Mesenchymal stem cell (in vitro differentiated cells and primary cell): ENCODE data around the gene FAM228B.
A peak's percentile ranks its signal among the peaks of the same experiment; 100 is the strongest.

Experiments used
- DNase-seq: peaks from one replicate; pipeline ENCODE4 v3.0.0-alpha.2; 2013
- H2AFZ ChIP-seq: one replicate; pipeline ENCODE4 v1.6.1; 2013; ENCODE audit warnings: low read depth, mild to moderate bottlenecking, control low read depth, inconsistent platforms, low read length, moderate library complexity
- H2AK5ac ChIP-seq: 2 replicates; pipeline ENCODE4 v1.6.1; 2013; ENCODE audit warnings: low read length, moderate library complexity, mild to moderate bottlenecking, inconsistent platforms; ENCODE audit not compliant: severe bottlenecking
- H2BK120ac ChIP-seq: one replicate; pipeline ENCODE4 v1.6.1; 2013; ENCODE audit warnings: low read depth, mild to moderate bottlenecking, inconsistent platforms, low read length, moderate library complexity
- H2BK12ac ChIP-seq, 2 experiments: one replicate each; pipeline ENCODE4 v1.6.1; 2013; ENCODE audit warnings: inconsistent platforms in 2 of 2, low read length in 2 of 2, mild to moderate bottlenecking in 2 of 2, moderate library complexity in 2 of 2, control low read depth in 1 of 2
- H2BK15ac ChIP-seq: one replicate; pipeline ENCODE4 v1.6.1; 2013; ENCODE audit warnings: mild to moderate bottlenecking, low read depth, inconsistent platforms; ENCODE audit not compliant: poor library complexity, severe bottlenecking
- H2BK5ac ChIP-seq: 2 replicates; pipeline ENCODE4 v1.6.1; 2013; ENCODE audit warnings: low read depth, mild to moderate bottlenecking, low read length, control low read depth, inconsistent platforms; ENCODE audit not compliant: poor library complexity, severe bottlenecking
- H3K14ac ChIP-seq, 2 experiments: one replicate each; pipeline ENCODE4 v1.6.1; 2013; ENCODE audit warnings: inconsistent platforms in 2 of 2, low read length in 2 of 2, control low read depth in 1 of 2, mild to moderate bottlenecking in 1 of 2, moderate library complexity in 1 of 2
- H3K18ac ChIP-seq, 2 experiments: one replicate each; pipeline ENCODE4 v1.6.1; 2013; ENCODE audit warnings: inconsistent platforms in 2 of 2, low read length in 2 of 2, control low read depth in 1 of 2, low read depth in 1 of 2, mild to moderate bottlenecking in 1 of 2
- H3K23ac ChIP-seq, 2 experiments: one replicate each; pipeline ENCODE4 v1.6.1; 2013; ENCODE audit warnings: inconsistent platforms in 2 of 2, low read length in 2 of 2, mild to moderate bottlenecking in 2 of 2, moderate library complexity in 2 of 2, control low read depth in 1 of 2
- H3K27ac ChIP-seq: 2 replicates; pipeline ENCODE4 v1.5.1; 2013; ENCODE audit warnings: mild to moderate bottlenecking, moderate library complexity, low read length, control low read depth, inconsistent platforms; ENCODE audit not compliant: poor library complexity, severe bottlenecking
- H3K27me3 ChIP-seq, 2 experiments: 2 replicates each; pipeline versions ENCODE4 v1.6.1 to v1.7.0; 2013; ENCODE audit warnings: low read length in 2 of 2, mild to moderate bottlenecking in 2 of 2, moderate library complexity in 2 of 2, control low read depth in 1 of 2, inconsistent platforms in 1 of 2; ENCODE audit not compliant: control insufficient read depth in 1 of 2, insufficient read depth in 1 of 2
- H3K36me3 ChIP-seq, 2 experiments: 2 replicates each; pipeline versions ENCODE4 v1.6.1 to v1.7.0; 2013; ENCODE audit warnings: low read length in 2 of 2, control low read depth in 1 of 2, inconsistent platforms in 1 of 2, low read depth in 1 of 2, mild to moderate bottlenecking in 1 of 2; ENCODE audit not compliant: insufficient read depth in 2 of 2, control insufficient read depth in 1 of 2
- H3K4ac ChIP-seq, 2 experiments: one replicate each; pipeline ENCODE4 v1.6.1; 2013; ENCODE audit warnings: inconsistent platforms in 2 of 2, low read length in 2 of 2, mild to moderate bottlenecking in 2 of 2, moderate library complexity in 2 of 2, control low read depth in 1 of 2, low read depth in 1 of 2
- H3K4me1 ChIP-seq: 2 replicates; pipeline ENCODE4 v1.6.1; 2013; ENCODE audit warnings: low read depth, low read length, control low read depth; ENCODE audit not compliant: control insufficient read depth, insufficient read depth
- H3K4me2 ChIP-seq: 2 replicates; pipeline ENCODE4 v1.6.1; 2013; ENCODE audit warnings: low read length, mild to moderate bottlenecking, inconsistent platforms; ENCODE audit not compliant: poor library complexity, severe bottlenecking
- H3K4me3 ChIP-seq, 2 experiments: 2 replicates each; pipeline versions ENCODE4 v1.5.1 to v1.7.0; 2013; ENCODE audit warnings: low read length in 2 of 2, mild to moderate bottlenecking in 2 of 2, control low read depth in 1 of 2, low read depth in 1 of 2; ENCODE audit not compliant: insufficient read depth in 1 of 2
- H3K79me1 ChIP-seq: replicated peaks from 2 replicates; pipeline ENCODE4 v1.6.1; 2013; ENCODE audit warnings: mild to moderate bottlenecking, control low read depth, low read length, inconsistent platforms; ENCODE audit not compliant: poor library complexity, severe bottlenecking
- H3K9ac ChIP-seq: 2 replicates; pipeline ENCODE4 v1.7.0; 2013; ENCODE audit warnings: mild to moderate bottlenecking, low read length, moderate library complexity
- H3K9me3 ChIP-seq: 2 replicates; pipeline ENCODE4 v1.7.0; 2013; ENCODE audit warnings: mild to moderate bottlenecking, low read length; ENCODE audit not compliant: control insufficient read depth
- H4K8ac ChIP-seq: one replicate; pipeline ENCODE4 v1.6.1; 2013; ENCODE audit warnings: inconsistent platforms, mild to moderate bottlenecking, low read length, moderate library complexity
- H4K91ac ChIP-seq: one replicate; pipeline ENCODE4 v1.6.1; 2013; ENCODE audit warnings: mild to moderate bottlenecking, low read length, inconsistent platforms
- WGBS: methylation state at CpG from one replicate; pipeline ENCODE4 v1.1.7; 2013; ENCODE audit warnings: mixed read lengths; 5-methylcytosine and 5-hydroxymethylcytosine counted together

FAM228B gene

DNA sequence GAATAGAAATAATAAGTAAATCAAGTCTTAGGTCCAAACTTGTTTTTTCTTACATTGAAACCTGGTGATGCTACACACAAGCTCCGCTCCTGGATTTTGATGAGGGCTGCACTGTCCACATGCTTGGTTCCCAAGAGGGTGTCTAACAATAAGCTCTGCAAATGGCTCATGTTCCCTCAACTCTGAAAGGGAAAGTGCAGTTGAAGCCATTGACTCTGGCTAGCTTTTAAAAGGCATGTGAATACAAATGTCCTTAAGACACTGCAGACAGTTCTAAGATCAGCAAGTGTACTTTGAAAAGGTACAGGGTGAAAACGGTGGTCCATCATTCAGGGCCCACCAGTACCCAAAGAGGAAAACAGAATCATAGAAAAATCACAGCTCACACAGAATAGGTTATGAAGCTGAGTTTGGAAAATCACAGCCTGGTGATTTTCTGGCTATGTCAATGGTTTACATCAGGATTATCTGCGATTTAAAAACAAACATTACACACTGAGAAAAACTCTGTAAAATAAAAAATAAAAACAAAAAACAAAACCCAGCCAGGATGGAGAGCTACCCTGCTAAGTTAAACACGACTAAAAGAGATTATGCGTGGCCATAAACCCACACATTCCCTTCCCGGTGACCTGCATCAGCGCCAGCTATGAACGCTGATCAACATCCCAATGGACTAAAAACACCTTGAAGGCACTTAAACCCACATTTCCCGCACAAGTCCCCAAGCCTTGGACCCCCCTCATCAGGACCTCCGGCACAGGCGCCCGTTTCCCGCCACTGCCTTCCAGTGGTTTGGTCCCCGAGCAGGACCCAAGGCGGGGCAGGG is 689 bp upstream of the FAM228B start:
- Histone ChIP-seq H2AK5ac (no peak overlapping the region), H4K8ac (peak overlapping the region; percentile 74), H3K27ac (peak overlapping the region; percentile 8), H3K79me1 (peaks cover 8% of the 10 kb centered on the region), H3K36me3 (no peaks in the 10 kb centered on the region), H3K9ac (peak overlapping the region; percentile 96), H3K27me3 (no peaks in the 10 kb centered on the region), H2BK12ac (peak overlapping the region in 1 of 2 experiments; percentile 47), H2AFZ (peak overlapping the region; percentile 97), H3K4me3 (peak overlapping the region; percentile 88 to 89), H2BK15ac (peak overlapping the region; percentile 86), H3K4me1 (peaks cover 5% of the 10 kb centered on the region), H3K9me3 (no peaks in the 10 kb centered on the region), H3K18ac (peak overlapping the region; percentile 73 to 83), H2BK120ac (no peak overlapping the region), H3K4me2 (peak overlapping the region; percentile 88), H3K14ac (peak overlapping the region in 1 of 2 experiments; percentile 72), H4K91ac (no peak overlapping the region), H3K23ac (no peak overlapping the region), H2BK5ac (no peak overlapping the region), H3K4ac (peak overlapping the region; percentile 76 to 87)
- peak; percentile 30 for DNase-seq
- 15% methylated on average over 14 of the region's 15 CpGs for WGBS

DNA sequence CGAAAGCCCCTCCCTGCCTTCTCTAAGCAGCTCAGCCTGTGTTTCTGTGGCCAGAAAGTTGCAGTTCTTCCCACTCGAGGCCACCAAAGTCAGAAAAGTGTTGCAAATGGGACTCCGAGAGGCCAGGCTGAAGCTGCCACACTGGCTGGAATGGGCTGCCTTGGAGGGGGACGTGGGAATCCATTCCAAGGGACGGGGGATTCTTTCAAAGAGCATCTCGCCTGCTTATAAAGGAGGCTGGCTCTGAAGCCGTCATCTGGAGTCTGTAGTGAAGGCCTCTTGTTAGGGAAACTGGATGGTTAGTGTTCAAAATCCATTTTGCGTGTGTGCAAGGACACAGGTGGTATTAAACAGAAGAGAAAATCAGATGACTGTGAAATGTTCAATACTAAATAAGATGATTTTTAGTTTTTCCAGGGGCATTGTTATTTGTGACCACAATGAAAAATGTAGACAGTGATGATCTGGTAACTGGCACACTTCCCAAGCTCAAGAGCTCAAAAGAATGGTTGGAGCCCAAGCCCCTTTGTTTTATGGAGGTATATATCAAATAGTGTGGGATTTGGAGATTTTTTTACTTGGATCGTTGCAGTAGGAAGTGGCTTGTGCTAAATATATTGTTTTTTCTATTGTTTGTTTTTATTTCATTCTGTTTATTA is 782 bp downstream of the FAM228B start:
- H2BK12ac ChIP-seq, result no peak overlapping the region
- peak overlapping the region; percentile 70 for H3K4me2 ChIP-seq
- peak overlapping the region; percentile 21 for H2AFZ ChIP-seq
- peak overlapping the region; percentile 94 for H4K91ac ChIP-seq
- H3K36me3 ChIP-seq, result no peaks in the 10 kb centered on the region
- H3K4me1 ChIP-seq, result peaks cover 5% of the 10 kb centered on the region
- peak overlapping the region; percentile 64 for H2BK120ac ChIP-seq
- peak overlapping the region; percentile 68 for H3K27ac ChIP-seq
- H2AK5ac ChIP-seq, result peak overlapping the region; percentile 63
- H2BK5ac ChIP-seq, result no peak overlapping the region
- H3K9ac ChIP-seq, result peak overlapping the region; percentile 96
- H2BK15ac ChIP-seq, result peak overlapping the region; percentile 77
- no peaks in the 10 kb centered on the region for H3K9me3 ChIP-seq
- peak overlapping the region in 1 of 2 experiments; percentile 68 for H3K14ac ChIP-seq
- H4K8ac ChIP-seq, result peak overlapping the region; percentile 98
- H3K23ac ChIP-seq, result peak overlapping the region in 1 of 2 experiments; percentile 3
- H3K4me3 ChIP-seq, result peak overlapping the region; percentile 88 to 89
- peak overlapping the region; percentile 83 to 93 for H3K18ac ChIP-seq
- peak; percentile 65 for DNase-seq
- peak overlapping the region; percentile 56 to 90 for H3K4ac ChIP-seq
- H3K27me3 ChIP-seq, result no peaks in the 10 kb centered on the region
- peaks cover 8% of the 10 kb centered on the region for H3K79me1 ChIP-seq
- WGBS, result 15% methylated on average over 8 of the region's 9 CpGs

DNA sequence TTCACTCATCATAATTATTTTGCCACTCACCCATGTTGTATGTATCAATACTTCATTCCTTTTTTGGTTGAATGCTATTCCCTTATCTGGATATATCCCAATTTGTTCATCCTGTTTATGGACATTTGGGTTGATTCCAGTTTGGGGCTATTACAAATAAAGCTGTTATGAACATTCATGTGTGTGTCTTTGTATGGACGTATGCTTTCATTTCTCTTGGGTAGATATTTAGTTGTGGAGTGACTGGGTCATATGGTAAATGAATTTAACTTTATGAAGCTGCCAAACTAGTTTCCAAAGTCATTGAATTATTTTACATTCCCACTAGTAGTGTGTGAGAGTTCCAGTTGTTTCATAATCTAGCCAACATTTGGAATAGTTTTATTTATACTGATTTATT is 2.7 kb downstream of the FAM228B start:
- Histone ChIP-seq H2AFZ (no peak overlapping the region), H3K79me1 (peaks cover 8% of the 10 kb centered on the region), H3K14ac (no peak overlapping the region), H2AK5ac (no peak overlapping the region), H4K8ac (no peak overlapping the region), H3K9ac (no peak overlapping the region), H3K4me1 (peaks cover 5% of the 10 kb centered on the region), H4K91ac (no peak overlapping the region), H3K18ac (no peak overlapping the region), H3K27ac (no peak overlapping the region), H3K4ac (no peak overlapping the region), H3K36me3 (no peaks in the 10 kb centered on the region), H3K27me3 (no peaks in the 10 kb centered on the region), H2BK15ac (no peak overlapping the region), H3K4me3 (no peak overlapping the region), H3K9me3 (no peaks in the 10 kb centered on the region), H2BK120ac (no peak overlapping the region), H3K23ac (no peak overlapping the region), H3K4me2 (no peak overlapping the region), H2BK5ac (no peak overlapping the region), H2BK12ac (no peak overlapping the region)
- WGBS, result 82% methylated on average over 1 of the region's 1 CpG
- no peak for DNase-seq

DNA sequence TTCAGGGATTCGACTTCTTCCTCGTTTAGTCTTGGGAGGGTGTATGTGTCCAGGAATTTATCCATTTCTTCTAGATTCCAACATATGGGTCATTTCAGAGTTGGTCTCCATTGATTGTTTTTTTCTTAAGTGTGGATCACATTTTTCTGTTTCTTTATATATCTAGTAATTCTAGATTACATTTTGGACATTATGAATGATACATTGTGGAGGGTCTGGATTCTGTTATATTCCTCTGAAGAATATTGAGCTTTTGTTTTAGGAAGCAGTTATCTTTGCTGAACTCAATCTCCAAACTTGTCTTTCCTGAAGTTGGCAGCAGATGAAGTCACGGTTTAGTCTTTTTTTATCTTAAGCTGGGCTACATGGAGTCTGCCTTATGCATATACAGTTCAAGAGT is 9.3 kb downstream of the FAM228B start:
- Histone ChIP-seq H4K8ac (no peak overlapping the region), H4K91ac (no peak overlapping the region), H2AK5ac (no peak overlapping the region), H3K9me3 (peaks cover 5% of the 10 kb centered on the region), H3K36me3 (no peaks in the 10 kb centered on the region), H2BK15ac (no peak overlapping the region), H3K9ac (no peak overlapping the region), H3K4me3 (no peak overlapping the region), H3K4me2 (no peak overlapping the region), H3K79me1 (peaks cover 2% of the 10 kb centered on the region), H2BK12ac (no peak overlapping the region), H3K14ac (no peak overlapping the region), H2BK120ac (no peak overlapping the region), H3K4me1 (no peaks in the 10 kb centered on the region), H3K27me3 (no peaks in the 10 kb centered on the region), H3K4ac (no peak overlapping the region), H3K23ac (no peak overlapping the region), H2BK5ac (no peak overlapping the region), H2AFZ (no peak overlapping the region), H3K18ac (no peak overlapping the region), H3K27ac (no peak overlapping the region)
- WGBS, result 85% methylated on average over 1 of the region's 3 CpGs
- no peak for DNase-seq
